Right ventricle myocardium superior (tissue), 1 donor: ENCODE results near the gene CTDSPL2. TPM values are rescaled to one million over a fixed set of nuclear protein-coding genes. Genes with fewer than 3 reads are reported as not detected.
"Not testable (repeated sequence)": the region's sequence is repeated elsewhere in the genome, so short reads cannot be mapped to it uniquely, and the experiment has no call there.

Experiments
- ATAC-seq: fragments of 200-7000 bp; cut with Tn5 transposase; one replicate; pipeline ENCODE4 v1.9.1; 2020; ENCODE audit warnings: mild to moderate bottlenecking; ENCODE audit not compliant: poor library complexity
- DNase-seq: peaks from one replicate; pipeline ENCODE4 v3.0.0-alpha.2; 2020
- intact Hi-C: fragments of 100-400 bp; cut with DNase I; formaldehyde crosslinking; loops from one replicate; pipeline ENCODE4 v1.11.2; 2022
- total RNA-seq: library from RNA; stranded (reverse); fragmentation: NEBNext Ultra II Directional; extraction: Animal tissue kit (Norgen Biotek cat#: 25700); gene quantifications from one replicate; pipeline ENCODE4 v1.2.1, GENCODE V29; 2021
- donor health status: DM: no; HTN: yes; CAD: no; lungs with severe emphysema.

CTDSPL2 gene
- total RNA-seq, 1 donor from 2014 or later: 16.6 TPM

DNA sequence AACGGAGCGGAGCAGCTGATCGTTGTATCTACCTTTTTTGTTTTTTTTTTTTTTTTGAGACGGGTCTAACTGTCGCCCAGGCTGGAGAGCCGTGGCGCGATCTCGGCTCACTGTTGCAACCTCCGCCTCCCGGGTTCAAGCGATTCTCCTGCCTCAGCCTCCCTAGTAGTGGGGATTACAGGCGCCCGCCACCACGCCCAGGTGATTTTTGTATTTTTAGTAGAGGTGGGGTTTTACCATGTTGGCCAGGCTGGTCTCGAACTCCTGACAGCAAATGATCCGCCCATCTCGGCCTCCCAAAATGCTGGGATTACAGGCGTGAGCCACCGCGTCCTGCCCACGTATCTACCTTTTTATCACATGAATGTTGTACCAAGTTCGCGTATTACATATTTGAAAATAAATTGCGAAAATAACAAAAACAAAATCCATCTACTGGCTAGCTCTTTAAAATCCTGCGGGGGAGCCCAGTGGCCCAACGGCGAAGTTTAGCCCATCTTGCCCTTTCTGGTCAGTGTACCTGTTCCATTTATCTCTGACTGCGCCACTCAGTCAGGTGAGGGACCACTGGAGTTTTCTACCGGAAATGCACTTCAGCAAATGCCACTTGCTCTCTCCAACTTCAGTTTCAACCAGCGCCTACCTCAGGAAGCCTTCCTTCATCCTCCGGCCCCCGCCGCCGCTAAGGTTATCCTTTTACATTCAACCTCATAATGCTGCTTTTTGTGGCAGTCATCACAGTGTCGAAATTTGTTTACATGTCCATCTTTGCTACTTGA is 108.3 kb downstream of the CTDSPL2 start:
- intact Hi-C loops: no loop called here
- DNase-seq (no peak), ATAC-seq (no peak)

GRCh38 chr15:44536302-44536961 is 109.0 kb downstream of the CTDSPL2 start:
- intact Hi-C loops: no loop called here
- DNase-seq: peak; percentile 92
- ATAC-seq: peak; percentile 87

DNA sequence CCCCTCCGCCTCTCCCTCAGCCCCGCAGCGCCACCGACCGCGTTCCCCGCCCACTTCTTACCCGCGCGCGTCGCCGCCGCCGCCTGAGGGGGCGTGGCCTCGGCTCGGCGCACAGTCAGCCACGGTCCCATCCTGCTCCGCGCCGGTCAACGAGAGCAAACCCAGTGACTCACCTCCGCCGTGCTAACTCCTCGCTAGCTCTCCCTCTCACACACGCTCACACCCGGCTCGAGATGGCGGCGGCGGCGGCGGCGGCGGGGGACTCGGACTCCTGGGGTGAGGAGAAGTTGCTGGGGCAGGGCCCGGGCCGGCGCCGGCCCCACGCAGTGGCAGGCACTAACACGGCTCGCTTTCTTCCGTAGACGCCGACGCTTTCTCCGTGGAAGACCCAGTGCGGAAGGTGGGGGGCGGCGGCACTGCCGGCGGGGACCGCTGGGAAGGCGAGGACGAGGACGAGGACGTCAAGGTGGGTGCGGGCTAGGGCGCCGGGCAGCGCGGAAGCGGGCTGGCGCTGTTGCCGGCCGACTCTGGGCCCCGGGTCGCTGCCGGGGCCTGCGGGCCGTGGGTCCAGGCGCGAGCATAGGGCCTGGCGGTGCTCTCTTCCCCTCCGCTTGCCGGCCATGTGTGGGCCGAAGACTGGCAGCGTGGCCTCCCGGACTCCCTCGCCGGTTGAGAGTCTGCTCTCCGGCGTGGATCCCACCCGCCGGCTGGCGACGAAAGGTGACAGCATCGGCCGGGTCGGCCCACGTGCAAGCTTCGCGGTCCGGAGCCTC is 109.7 kb downstream of the CTDSPL2 start, which contains the start of gene EIF3J:
EIF3J (plus strand) TSS at position 186 of the 773 bp plus-strand sequence; CDS start at position 234, 48 bp downstream.
- ATAC-seq (peak; percentile 95), DNase-seq (peak; percentile 97)
- intact Hi-C loops: no loop called here

GRCh38 chr15:44537735-44538240 is 110.4 kb downstream of the CTDSPL2 start:
- intact Hi-C loops: no loop called here
- ATAC-seq (no peak), DNase-seq (no peak)

DNA sequence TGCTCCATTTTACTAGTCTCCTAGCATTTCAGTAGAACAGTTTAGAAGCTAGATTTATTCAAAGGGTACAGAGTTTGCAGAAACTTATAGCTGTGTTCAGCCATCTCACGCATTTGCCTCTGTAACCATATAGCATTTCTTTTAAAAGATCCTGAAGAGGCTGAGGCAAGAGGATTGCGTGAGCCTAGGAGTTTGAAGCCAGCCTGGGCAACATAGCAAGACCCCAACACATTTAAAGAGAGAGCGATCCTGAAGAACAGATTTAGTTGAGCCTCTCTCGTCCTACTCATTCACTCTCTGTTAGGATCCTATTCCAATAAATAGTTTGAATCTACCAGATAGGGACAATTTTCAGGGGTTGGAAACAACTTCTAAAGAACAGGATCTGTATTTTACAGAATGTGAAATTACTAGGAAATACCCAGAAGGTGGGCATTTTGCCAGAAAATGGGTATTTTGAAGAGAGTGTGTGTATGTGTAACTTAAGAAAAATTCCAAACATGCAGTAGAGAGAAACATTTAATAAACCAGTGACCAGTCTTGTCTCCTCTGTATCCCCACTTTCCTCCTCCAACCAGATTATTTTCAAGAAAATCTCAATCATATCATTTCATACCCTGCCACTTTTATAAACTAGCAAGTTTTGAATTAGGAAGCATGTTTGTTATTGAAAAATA is 114.0 kb downstream of the CTDSPL2 start:
- DNase-seq (no peak), ATAC-seq (no peak)
- intact Hi-C loops: no loop called here

GRCh38 chr15:44542596-44542995 is 115.2 kb downstream of the CTDSPL2 start:
- ATAC-seq: no peak
- intact Hi-C loops: no loop called here
- DNase-seq: no peak

DNA sequence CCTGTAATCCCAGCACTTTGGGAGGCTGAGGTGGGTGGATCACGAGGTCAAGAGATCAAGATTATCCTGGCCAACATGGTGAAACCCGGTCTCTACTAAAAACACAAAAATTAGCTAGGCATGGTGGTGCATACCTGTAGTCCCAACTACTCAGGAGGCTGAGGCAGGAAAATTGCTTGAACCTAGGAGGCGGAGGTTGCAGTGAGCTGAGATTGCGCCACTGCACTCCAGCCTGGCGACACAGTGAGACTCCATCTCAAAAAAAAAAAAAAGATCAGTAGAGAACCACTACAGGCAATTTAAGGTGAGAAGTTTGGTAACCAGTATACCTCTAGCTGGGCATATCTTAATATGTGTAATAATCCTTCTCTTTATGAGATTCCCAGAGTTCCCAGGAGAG is 117.3 kb downstream of the CTDSPL2 start:
- DNase-seq, ATAC-seq, intact Hi-C loops: not testable (repeated sequence)

- intact Hi-C loops: no loop called here
- DNase-seq: no peak
- ATAC-seq: peak; percentile 51
Measured at GRCh38 chr15:44545913-44546802, 118.7 kb downstream of the CTDSPL2 start.

DNA sequence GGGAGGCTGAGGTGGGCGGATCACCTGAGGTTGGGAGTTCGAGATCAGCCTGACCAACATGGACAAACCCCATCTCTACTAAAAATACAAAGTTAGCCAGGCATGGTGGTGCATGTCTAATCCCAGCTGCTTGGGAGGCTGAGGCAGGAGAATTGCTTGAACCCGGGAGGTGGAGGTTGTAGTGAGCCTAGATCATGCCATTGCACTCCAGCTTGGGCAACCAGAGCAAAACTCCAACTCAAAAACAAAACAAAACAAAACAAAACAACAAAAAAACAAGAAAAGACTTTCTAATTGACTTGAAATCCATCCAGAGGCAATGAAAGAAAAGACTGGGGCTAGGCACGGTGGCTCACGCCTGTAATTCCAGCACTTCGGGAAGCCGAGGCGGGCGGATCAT is 121.7 kb downstream of the CTDSPL2 start:
- intact Hi-C loops, ATAC-seq, DNase-seq: not testable (repeated sequence)

DNA sequence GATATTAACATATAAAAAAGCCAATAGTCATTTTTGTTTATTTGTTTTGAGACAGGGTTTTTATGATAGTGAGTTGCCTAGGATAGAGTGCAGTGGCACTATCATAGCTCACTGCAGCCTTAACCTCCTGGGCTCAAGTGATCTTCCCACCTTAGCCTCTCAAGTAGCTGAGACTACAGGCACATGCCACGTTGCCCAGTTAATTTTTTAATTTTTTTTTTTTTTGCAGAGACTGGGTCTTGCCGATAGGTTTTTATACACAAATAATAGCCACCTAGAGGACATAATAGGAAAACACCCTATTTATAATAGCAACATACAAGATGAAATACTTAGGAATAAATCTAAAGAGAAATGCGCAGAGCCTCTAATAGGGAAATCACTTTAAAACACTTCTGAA is 122.8 kb downstream of the CTDSPL2 start:
- DNase-seq: no peak
- intact Hi-C loops: no loop called here

DNA sequence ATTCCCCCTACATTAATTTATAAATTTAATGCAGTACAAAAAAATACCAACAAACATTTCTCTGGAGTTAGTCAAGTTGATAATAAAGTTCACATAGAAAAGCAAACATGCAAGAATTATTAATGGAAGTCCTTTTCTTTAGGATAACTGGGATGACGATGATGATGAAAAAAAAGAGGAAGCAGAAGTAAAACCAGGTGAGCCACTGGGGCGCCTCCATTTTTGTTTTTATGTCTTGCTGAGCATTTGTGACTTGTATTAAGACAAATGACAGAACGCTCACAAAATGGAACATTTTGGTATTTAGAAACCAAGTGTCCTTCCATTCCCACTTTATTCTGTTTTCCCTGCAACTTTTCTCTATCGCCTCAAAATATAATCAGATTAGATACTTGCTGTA is 123.3 kb downstream of the CTDSPL2 start:
- ATAC-seq: no peak
- no peak for DNase-seq
- intact Hi-C loops: no loop called here

More for the DNA sequence above, 122.8 kb downstream of the CTDSPL2 start:
- ATAC-seq: no peak

DNA sequence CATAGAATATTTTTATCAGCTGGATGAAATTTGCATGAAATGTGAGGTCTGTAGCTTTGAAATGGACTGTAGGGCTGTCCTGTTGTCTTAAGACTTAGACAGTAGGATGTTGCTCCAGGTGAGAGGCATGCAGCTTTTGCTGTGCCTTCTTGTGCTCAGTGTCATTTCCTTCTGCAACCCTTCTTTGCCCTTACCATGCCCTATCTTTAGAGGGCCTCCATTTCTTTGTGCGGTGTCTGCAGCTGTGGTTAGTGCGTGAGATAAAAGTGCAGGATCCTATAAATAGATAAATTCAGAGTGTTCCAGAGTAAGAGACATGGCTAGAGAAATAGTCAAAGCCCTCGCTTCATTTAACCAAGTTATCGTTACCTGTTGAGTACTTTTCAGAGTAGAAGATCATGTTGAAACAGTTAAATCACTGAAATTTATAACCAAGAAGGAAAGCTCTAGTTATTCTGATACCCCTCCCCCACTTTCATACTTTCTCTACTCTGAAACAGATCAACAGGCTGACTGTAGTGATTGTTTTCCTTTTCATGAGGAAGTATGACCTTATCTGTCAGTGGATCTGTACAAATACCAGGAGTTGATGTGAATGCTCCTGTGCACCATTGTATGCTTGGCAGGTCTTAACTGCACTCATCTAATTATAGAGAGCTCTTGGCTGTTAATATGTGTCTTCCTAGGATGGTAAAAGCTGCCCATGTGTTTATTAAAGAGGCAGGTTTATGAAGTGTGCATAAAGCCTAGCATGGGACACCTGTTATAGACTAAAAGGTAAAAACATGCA is 127.7 kb downstream of the CTDSPL2 start:
- ATAC-seq: peak; percentile 83
- intact Hi-C loops: no loop called here

GRCh38 chr15:44560926-44561325 is 133.5 kb downstream of the CTDSPL2 start:
- intact Hi-C loops, ATAC-seq, DNase-seq: not testable (repeated sequence)

More for the DNA sequence above, 127.7 kb downstream of the CTDSPL2 start:
- no peak for DNase-seq

GRCh38 chr15:44565387-44566154 is 138.1 kb downstream of the CTDSPL2 start:
- DNase-seq (no peak), ATAC-seq (no peak)
- intact Hi-C loops: no loop called here

DNA sequence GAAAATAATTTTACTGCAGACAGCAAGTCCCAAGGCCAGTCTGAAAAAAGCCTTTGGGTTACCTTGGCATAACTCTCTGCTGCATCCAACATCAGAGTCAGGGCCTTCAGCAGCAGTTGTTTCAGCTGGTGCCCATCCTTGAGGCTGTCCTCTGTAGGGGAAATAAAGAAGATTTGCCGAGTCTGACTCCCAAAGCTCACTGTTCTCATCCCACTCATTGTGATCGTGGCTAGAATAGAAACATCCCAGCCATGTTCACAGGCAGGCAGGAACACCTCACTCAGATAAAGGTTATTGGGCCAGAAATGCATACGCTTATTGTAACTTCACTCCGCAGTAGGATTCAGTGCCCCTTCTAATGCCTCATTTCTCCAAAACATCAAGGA is 138.7 kb downstream of the CTDSPL2 start:
- intact Hi-C loops: no loop called here
- no peak for DNase-seq
- no peak for ATAC-seq

- no peak for DNase-seq
- intact Hi-C loops: no loop called here
- ATAC-seq: no peak
Measured at GRCh38 chr15:44568338-44568737, 140.9 kb downstream of the CTDSPL2 start.
